ENCODE data around the gene BABAM2. TPM values are rescaled to one million over a fixed set of nuclear protein-coding genes. Genes with fewer than 3 reads are reported as not detected.
"Not testable (repeated sequence)": the region's sequence is repeated elsewhere in the genome, so short reads cannot be mapped to it uniquely, and the experiment has no call there.

BABAM2 gene
- total RNA-seq, 1 donor from 2014 or later: 25.4 TPM

- no peak for DNase-seq
These were observed 428.1 kb downstream of the BABAM2 start for GRCh38 chr2:28318462-28319117.

DNA sequence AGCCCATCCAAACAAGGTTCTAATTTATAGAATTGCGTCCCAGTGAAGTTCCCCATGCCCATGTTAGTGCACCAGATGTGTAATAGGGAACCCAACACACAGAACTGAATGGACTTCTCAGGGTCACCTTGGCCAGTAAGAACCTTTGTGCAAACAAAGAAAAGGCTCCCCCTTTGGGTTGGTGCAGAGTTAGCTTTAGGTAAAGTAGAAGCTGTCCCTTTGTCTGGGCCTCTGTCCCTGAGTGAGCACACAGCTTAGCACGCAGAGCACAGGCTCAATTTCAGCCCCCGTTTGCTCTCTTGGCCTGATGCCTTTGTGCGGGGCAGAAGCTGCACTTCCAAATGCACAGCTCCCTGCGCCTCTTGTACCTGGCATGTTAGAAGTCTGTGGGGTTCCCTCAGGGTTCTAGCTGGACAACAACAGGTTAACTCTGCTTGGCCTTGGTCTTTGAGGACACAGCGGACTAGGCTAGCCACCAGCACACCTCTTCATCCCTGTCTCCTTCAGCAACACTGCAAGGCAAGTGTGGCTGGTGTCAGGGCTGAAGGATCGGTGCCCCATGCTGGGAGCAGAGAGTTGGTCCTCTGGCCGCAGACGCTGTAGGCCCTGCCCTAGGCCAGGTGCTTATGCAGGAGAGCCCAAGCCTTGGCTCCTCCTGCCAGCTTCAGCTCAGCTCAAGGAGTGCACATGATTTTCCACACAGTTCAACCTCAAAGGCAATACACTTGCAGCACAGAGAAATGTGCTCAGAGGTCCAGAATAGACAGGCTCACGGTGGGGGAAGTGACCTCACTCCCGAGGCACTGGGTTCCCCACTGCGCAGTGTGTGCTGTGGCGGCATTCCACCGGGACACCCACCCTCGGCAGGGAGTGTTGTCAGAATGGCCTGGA is 428.8 kb downstream of the BABAM2 start:
- DNase-seq: no peak

- DNase-seq: no peak
These were observed 429.5 kb downstream of the BABAM2 start for GRCh38 chr2:28320009-28320365.

- no peak for DNase-seq
These were observed 429.8 kb downstream of the BABAM2 start for GRCh38 chr2:28320371-28320770.

GRCh38 chr2:28321426-28321825 is 430.9 kb downstream of the BABAM2 start:
- DNase-seq: no peak

- DNase-seq: no peak
These were observed 431.5 kb downstream of the BABAM2 start for GRCh38 chr2:28322051-28322450.

DNA sequence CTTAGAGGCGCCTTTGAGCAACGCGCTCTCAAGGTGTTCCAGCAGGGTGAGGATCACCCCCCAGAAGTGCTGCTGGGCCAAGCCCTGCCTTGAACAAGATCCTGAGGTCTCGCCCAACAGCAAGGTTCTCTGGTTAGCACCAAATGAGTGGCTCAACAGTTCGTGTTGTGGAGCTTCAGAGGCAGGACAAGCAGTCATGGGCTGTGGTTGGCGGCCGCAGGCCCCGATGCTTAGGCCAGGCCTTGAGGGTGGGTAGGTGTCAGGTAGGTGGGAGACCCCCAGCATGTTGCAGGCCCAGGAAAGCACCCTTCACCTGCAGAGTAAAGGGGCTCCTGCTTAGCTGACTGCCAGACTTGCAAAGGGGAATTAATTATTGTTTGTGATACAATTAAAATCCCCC is 431.9 kb downstream of the BABAM2 start:
- DNase-seq: no peak

DNA sequence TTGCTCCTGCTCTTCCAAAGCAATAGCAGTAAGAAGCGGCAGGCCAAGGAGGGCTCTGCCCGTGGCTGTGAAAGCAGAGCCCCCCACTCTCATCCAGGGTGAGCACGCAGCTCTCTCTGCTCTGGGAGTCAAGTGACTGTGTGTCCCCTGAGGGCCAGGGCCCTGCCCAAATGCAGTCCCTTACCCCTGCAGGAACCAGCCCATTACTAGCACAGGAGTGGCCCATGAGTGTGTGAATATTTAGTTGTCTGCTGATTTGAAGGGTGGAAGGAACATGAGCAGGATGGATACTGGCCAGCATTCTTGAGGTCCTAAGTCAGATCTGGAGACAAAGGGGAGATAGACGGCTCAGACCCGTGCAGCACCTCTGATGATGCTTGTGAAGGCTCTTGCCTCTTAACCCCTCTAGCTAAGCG is 432.5 kb downstream of the BABAM2 start:
- DNase-seq: no peak

GRCh38 chr2:28325173-28325566 is 434.6 kb downstream of the BABAM2 start:
- no peak for DNase-seq

DNA sequence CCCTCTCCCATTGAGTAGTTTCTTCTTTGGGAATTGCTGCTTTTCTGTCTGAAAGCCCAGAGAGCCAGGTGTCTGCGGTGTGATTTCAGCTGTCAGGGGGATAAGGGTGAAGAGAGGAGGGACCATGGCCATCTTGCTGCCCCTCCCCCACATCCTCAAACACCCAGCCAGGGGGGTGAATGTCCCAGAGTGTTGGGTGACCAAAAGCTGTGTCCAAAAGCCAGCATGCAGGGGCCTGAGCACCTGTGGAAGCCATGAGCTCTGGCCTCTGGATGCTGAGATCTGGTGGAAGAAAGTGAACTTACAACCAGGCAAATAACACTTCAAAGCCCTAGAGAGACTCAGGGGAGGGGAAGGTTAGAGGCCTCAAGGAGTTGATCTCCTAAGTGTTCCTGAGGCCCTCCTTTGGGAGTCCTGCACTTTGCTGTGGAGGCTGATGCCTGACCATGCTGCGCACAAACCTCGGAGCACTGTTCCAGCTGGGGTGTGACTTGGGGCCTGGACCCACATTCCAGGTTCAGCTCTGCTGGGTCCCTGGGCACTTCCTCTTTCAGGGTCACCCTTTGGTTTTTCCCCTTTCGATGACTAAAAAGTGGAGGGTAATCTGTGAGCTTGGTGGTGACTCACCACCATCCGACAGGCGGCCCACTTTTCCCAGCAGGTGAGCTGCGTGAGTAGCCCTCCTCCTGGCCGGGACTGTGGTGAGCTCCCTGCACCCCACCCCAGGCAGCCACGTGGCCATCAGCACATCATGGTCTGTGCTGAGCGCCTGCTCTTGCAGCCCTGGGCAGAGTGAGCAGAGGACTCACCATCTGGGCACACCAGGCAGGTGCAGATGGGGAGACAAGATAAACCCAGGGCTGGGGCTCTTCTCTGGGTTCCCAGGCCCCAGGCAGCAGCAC is 435.3 kb downstream of the BABAM2 start:
- no peak for DNase-seq

- no peak for DNase-seq
These were observed 435.9 kb downstream of the BABAM2 start for GRCh38 chr2:28326469-28326805.

GRCh38 chr2:28326881-28327505 is 436.5 kb downstream of the BABAM2 start:
- no peak for DNase-seq

GRCh38 chr2:28327581-28327955 is 437.0 kb downstream of the BABAM2 start:
- peak; percentile 60 for DNase-seq

DNA sequence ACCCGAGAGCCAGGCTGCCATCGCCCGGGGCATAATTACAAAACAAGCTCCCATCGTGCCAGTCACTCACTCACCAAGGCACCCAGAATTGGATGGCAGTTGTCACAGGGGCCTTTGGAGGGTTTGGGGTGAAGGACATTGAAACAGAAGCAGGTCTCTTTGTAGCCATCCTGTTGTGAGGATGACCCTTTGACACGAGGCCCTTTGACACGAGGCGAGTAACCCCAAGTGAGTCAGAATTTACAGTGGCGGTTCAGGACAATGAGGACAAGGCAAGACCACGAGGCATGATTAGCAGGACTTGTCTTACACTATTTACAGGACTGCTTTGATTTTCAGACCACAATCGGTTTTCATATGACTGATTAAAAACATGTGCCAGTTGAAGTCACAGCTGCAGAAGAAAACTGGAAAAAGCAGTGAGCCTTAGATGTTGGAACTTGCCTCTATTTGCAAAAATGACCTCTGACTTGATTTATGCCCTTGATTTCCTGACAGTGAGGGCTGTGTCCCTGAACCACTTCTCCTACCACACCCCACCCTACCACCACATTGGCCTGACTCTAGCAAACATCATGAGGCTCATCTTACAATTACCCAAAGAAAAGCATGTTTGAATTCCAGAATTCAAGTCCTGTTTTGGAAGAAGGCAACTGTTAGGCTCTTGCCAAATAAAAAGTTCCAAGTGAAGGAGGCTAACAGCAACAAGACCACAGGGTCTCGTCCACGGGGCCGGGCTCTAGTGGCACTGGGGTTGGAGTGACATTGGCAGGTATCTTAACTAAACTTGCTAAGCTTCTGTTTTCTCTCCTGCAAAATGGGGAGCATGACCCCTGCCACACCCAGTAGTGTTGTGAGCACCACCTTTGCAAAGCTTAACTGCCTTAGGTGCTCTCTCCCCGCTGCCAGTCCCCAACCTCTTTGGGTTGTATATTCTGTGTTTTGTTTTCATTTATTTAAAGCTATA is 437.7 kb downstream of the BABAM2 start:
- peak; percentile 74 for DNase-seq

DNA sequence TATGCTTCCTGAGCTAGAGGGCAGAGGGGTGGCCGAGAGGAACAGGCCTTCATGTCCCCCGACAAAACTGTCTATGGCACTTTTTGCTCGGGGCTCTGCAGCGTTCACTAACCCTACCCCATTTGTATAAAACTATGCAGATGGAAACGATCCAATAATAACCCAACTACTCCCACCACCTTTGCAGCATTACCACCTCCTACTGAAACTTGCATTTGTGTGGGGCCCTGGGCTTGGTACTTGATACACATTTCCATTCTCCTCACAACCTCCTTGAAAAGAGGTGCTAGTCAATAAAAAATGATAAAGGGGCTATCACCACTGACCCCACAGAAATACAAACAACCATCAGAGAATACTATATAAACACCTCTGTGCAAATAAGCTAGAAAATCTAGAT is 438.7 kb downstream of the BABAM2 start:
- DNase-seq: no peak

GRCh38 chr2:28330722-28331121 is 440.2 kb downstream of the BABAM2 start:
- not testable (repeated sequence) for DNase-seq

- not testable (repeated sequence) for DNase-seq
These were observed 441.3 kb downstream of the BABAM2 start for GRCh38 chr2:28331797-28332196.

DNA sequence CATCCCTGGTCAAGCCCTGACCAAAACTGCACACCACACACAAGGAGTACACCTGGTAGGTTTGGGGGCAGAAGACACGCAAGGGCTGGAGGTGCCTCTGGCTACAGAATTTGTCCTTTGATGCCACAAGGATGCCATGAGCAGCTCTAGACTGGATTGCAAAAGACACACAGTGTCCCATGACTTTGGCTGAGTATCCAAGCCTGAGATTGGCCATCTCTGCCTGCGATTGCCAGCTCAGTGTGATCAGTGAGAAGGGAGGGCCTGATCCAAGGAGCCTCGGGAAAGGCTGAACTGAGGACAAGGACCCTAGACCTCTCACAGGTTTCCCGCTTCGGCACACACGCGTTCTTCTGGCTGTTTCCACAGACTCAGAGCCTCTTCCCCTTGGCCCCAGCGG is 442.2 kb downstream of the BABAM2 start:
- DNase-seq: no peak

DNA sequence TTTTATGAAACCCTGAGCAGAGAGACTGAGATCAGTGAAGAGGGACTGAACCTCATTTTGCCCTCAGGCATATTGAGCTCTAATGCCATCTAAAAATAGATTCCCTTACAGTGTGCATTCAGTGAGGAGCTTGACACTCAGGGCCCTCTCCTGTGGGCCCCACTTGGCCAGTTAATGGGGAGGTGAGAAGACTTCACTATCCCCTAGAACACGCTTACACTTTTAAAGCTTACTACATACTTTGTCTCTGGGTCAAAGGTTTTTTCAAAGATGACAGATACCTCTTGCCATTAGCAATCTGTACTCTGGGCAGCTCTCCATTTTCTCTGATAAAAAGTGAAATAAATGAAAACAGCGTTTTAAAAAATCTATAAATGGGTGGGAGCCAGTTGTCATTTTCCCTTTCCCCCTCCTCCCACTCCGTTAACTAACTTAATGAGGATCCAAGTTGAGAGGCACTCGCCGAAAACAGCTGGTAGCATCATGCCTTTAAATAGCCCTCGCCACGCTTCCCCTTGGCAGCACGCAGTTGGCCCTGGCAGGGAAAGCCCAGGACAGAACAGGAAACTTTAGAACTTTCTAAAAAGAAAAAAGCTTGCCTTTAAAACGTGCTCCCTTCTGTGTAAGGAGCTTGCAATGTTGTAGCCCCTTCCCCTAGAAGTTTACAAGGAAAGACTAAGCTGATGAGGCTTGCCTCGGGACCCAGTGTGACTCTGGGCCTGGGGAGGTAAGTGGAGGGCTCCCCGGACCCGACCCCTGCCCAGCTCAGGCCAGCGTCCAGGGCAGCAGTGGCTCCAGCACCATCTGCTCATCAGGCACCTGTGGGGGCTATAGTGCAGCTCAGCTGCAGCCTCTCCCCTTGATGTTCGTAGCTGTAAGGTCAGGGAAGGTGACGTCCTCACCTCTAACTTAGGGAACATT is 443.3 kb downstream of the BABAM2 start:
- peak; percentile 41 for DNase-seq

GRCh38 chr2:28334527-28334894 is 444.0 kb downstream of the BABAM2 start:
- DNase-seq: no peak

All from skin of body (tissue), 2 donors.